Measurements from ENCODE around the gene ULK1.

The ULK1 gene

GRCh38 chr12:131908092-131909080, 14.0 kb downstream of the ULK1 start:
- no peak for DNase-seq (ENCODE audit: low spot score)

DNA sequence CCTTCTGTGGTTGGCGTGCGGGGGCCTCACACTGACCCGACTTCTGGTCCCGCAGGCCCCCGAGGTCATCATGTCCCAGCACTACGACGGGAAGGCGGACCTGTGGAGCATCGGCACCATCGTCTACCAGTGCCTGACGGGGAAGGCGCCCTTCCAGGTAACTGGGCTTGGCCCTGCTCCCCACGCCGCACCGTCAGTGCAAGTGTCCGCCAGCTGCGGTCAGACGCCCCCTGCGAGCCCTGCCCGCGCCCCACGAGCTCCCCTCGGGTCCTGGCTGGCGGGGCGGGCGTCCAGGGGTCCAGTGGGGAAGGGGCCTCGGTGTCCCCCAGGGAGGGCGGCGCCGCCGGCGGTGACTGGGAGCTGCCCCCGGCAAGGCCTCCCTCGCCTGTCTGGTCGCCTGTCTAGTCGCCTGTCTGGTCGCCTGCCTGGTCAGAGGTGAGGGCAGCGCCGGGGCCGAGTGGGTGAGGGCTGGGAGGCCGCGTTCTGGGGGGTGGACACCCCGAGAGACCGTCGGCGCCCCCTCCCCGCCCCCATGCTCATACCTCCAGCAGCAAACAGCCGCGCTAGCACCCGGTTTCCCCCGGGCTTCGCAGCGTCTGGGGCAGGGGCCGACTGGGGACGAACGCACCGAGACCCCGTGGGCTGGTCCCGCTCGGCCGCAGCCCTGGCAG, 14.8 kb downstream of the ULK1 start:
- no peak for DNase-seq (ENCODE audit: low spot score)

- no peak for DNase-seq (ENCODE audit: low spot score)
These were observed 15.4 kb downstream of the ULK1 start for GRCh38 chr12:131909752-131910219.

DNA sequence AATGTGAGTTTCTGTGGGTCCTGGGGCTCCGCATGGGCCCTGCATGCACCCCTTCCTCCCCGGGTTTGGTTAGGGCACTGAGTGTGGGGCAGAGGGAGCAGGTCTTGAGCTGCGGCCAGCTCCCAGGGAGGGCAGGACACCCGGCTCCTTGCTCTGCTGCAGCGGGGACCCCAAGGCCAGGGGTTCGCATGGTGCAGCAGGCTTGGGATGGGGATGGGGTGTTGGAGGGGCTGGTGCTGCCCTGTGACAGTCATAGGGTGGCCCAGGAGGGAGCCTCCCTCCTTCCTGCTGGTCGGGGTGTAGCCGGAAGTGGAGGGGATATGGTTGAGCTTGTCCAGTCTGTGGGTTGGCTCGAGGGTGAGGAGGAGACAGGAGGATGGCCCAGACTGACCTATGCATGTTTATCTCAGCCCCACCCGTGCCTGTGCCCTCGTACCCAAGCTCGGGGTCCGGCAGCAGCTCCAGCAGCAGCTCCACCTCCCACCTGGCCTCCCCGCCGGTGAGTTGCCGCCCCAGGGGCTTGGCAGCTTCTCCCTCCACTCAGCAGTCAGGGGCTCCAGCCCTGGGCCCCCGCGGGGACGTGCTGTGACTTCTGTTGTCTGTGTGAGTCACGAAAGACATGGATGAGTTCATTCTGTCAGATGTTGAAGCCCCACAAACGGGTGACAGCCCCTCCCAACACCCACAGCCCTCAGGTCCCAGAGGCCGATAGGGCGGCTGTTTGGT, 16.0 kb downstream of the ULK1 start:
- peak; percentile 46 for DNase-seq (ENCODE audit: low spot score)

- no peak for DNase-seq (ENCODE audit: low spot score)
These were observed 16.7 kb downstream of the ULK1 start for GRCh38 chr12:131911028-131911650.

DNA sequence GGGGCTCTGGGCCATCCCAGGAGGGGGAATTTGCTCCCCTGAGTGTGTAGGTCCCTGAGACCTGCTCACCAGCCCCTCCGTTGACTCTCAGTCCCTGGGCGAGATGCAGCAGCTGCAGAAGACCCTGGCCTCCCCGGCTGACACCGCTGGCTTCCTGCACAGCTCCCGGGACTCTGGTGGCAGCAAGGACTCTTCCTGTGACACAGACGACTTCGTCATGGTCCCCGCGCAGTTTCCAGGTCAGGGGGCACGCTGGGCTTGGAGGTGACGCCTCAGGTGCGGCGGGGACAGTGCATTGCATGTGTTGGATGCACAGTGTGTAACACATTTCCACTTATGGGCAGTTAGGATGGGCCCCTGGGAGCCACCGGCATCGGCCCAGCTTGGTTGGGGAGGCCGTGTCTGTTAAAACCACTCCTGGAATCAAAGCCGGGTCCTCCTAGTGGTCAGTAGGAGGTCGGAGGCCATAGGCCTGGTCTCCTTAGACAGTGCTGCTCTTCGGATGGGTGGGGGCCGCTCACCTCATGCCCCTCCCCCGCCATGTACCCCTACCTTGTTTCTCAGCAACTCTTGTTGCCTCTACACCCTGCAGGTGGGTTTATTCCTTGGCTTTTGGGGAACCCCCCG, 17.5 kb downstream of the ULK1 start:
- peak; percentile 39 for DNase-seq (ENCODE audit: low spot score)

GRCh38 chr12:131912518-131913274, 18.3 kb downstream of the ULK1 start:
- peak; percentile 98 for DNase-seq (ENCODE audit: low spot score)

GRCh38 chr12:131913666-131914065, 19.2 kb downstream of the ULK1 start:
- DNase-seq (ENCODE audit: low spot score), result no peak

GRCh38 chr12:131914179-131914702, 19.8 kb downstream of the ULK1 start:
- no peak for DNase-seq (ENCODE audit: low spot score)

GRCh38 chr12:131915000-131915689, 20.7 kb downstream of the ULK1 start:
- DNase-seq (ENCODE audit: low spot score), result no peak

GRCh38 chr12:131915823-131916222, 21.4 kb downstream of the ULK1 start:
- DNase-seq (ENCODE audit: low spot score), result no peak

GRCh38 chr12:131916306-131917138, 22.1 kb downstream of the ULK1 start:
- no peak for DNase-seq (ENCODE audit: low spot score)

GRCh38 chr12:131917139-131917710, 22.8 kb downstream of the ULK1 start:
- no peak for DNase-seq (ENCODE audit: low spot score)

DNA sequence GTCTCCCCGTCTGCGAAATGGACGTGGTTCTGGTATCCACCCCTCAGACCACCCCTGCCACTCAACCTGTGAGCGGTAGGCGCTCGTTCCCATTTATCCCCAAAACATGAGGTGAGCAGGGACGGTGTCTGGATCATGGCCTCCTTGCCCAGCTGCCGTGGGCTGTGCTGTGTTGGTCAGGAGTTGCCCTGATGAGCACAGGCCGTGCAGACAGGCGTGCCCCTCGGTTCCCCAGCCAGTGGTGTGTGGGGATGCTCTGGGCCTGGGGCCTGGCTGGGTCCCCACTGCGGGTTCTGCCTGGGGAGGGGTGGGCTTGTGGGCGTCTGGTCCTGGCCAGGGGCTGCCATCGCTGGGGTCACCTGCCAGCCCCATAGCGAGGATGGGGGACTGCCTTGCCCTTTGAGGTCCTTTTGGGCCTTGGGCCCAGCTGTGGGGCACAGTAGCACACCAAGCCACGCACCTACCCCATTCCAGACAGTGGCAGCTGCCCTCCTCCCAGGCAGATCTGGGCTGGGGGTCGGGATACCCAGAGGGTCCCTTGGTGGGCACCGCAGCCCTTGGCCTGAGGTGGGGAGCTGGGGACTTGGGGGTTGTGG, 23.4 kb downstream of the ULK1 start:
- no peak for DNase-seq (ENCODE audit: low spot score)

- no peak for DNase-seq (ENCODE audit: low spot score)
These were observed 24.1 kb downstream of the ULK1 start for GRCh38 chr12:131918311-131919050.

DNA sequence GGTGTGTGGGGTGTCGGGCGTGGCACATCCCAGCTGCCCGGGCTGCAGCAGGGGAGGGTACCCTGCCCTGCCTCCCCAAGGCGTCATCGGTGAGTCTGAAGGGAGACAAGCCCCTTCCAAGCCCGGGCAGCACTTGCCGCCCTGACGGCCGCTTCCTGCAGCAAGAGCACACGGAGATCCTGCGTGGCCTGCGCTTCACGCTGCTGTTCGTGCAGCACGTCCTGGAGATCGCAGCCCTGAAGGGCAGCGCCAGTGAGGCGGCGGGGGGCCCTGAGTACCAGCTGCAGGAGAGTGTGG, 24.6 kb downstream of the ULK1 start:
- no peak for DNase-seq (ENCODE audit: low spot score)

DNA sequence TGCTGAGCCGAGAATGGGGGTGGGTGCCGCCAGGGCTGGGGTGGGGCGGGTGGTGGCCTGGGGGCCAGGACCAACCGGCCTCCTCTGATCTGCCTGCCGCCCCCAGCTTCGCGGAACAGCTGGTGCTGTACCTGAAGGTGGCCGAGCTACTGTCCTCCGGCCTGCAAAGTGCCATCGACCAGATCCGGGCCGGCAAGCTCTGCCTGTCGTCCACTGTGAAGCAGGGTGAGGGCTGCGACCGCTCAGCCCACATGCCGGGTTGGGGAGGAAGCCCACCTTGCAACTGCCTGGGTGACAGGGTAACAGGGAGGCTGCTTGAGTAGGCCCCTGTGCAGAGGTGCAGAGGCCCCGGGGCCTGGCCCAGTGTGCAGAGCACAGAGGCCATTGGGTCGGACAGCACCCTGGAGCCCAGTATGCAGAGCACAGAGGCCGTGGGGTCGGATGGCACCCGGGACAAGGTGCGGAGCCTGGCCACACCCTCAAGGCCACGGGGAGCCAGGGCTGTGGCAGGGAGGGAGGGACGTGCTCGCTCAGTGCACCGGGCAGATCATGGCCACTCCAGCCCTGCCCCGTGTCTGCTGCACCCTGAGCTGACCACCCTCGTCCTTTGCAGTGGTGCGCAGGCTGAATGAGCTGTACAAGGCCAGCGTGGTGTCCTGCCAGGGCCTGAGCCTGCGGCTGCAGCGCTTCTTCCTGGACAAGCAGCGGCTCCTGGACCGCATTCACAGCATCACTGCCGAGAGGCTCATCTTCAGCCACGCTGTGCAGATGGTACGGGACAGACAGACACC, 25.1 kb downstream of the ULK1 start:
- DNase-seq (ENCODE audit: low spot score), result no peak
